Loucy (cell line): ENCODE results near the gene PKP2.

Source experiments
- EZH2phosphoT487 ChIP-seq: fragments of 200-600 bp; IDR thresholded peaks from 2 replicates; pipeline ENCODE4 v1.6.1; 2018; ENCODE audit warnings: antibody characterized with exemption, mild to moderate bottlenecking, moderate library complexity, borderline replicate concordance
- TF ChIP-seq, protein P1 (sequence below): fragments of 200-600 bp; sonication (generic); conservative IDR thresholded peaks from 2 replicates; pipeline ENCODE4 v1.5.1; 2014; ENCODE audit warnings: mild to moderate bottlenecking, antibody characterized with exemption, low read length

GRCh38 chr12:32794281-32794680 is 102.3 kb downstream of the PKP2 start:
- TF ChIP-seq, protein P1, sequence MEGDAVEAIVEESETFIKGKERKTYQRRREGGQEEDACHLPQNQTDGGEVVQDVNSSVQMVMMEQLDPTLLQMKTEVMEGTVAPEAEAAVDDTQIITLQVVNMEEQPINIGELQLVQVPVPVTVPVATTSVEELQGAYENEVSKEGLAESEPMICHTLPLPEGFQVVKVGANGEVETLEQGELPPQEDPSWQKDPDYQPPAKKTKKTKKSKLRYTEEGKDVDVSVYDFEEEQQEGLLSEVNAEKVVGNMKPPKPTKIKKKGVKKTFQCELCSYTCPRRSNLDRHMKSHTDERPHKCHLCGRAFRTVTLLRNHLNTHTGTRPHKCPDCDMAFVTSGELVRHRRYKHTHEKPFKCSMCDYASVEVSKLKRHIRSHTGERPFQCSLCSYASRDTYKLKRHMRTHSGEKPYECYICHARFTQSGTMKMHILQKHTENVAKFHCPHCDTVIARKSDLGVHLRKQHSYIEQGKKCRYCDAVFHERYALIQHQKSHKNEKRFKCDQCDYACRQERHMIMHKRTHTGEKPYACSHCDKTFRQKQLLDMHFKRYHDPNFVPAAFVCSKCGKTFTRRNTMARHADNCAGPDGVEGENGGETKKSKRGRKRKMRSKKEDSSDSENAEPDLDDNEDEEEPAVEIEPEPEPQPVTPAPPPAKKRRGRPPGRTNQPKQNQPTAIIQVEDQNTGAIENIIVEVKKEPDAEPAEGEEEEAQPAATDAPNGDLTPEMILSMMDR = no peak
- TF ChIP-seq EZH2phosphoT487 = no peak
